Frontal cortex (tissue), 4 donors: ENCODE measurements around the gene PAIP2. TPM values are rescaled to one million over a fixed set of nuclear protein-coding genes. Genes with fewer than 3 reads are reported as not detected.

ENCODE experiments used
- DNase-seq, 2 donors: peaks; one replicate each; pipeline ENCODE4 v3.0.0; 2012; ENCODE audit warnings: low spot score in 2 of 2
- FAIRE-seq: peaks from 2 replicates; lab custom pipeline; 2012; peaks lifted over from hg19 to GRCh38; lab: Jason Lieb, UNC
- total RNA-seq: library from RNA; depleted of rRNA; stranded (reverse); fragments of >200 nt; gene quantifications from one replicate; pipeline ENCODE4 v1.2.3, GENCODE V29; 2014
- donor health status: control.
- donor health status: control.
- donor health status: control.

PAIP2 gene
- total RNA-seq, 1 donor from 2014 or later: 113 TPM

- no peak for FAIRE-seq
- no peak for DNase-seq
Measured at GRCh38 chr5:139388198-139388821, 46.7 kb downstream of the PAIP2 start.

- FAIRE-seq: no peak
Measured at GRCh38 chr5:139389701-139390638, 48.3 kb downstream of the PAIP2 start, which contains the start of gene MZB1. MZB1 (minus strand) TSS chr5:139389913; CDS start chr5:139389856, 57 bp downstream.

GRCh38 chr5:139390639-139391569, 49.2 kb downstream of the PAIP2 start:
- FAIRE-seq (no peak), DNase-seq (no peak)

More at GRCh38 chr5:139389701-139390638, 48.3 kb downstream of the PAIP2 start, which contains the start of gene MZB1:
- no peak for DNase-seq

- no peak for FAIRE-seq
- DNase-seq: no peak
Measured at GRCh38 chr5:139391570-139392323, 50.1 kb downstream of the PAIP2 start.

- FAIRE-seq (no peak), DNase-seq (no peak)
Measured at GRCh38 chr5:139392324-139392677, 50.6 kb downstream of the PAIP2 start.

GRCh38 chr5:139392678-139393496, 51.2 kb downstream of the PAIP2 start:
- no peak for FAIRE-seq

GRCh38 chr5:139393497-139394122, 52.0 kb downstream of the PAIP2 start:
- no peak for DNase-seq

More at GRCh38 chr5:139392678-139393496, 51.2 kb downstream of the PAIP2 start:
- DNase-seq: peak; percentile 71 to 72

GRCh38 chr5:139394123-139394653, 52.5 kb downstream of the PAIP2 start:
- DNase-seq (peak; percentile 65 to 75), FAIRE-seq (no peak)

More at GRCh38 chr5:139393497-139394122, 52.0 kb downstream of the PAIP2 start:
- no peak for FAIRE-seq

- no peak for FAIRE-seq
- DNase-seq: no peak
Measured at GRCh38 chr5:139394654-139395566, 53.3 kb downstream of the PAIP2 start, which contains the start of gene PROB1. PROB1 (minus strand) TSS chr5:139395104; CDS start chr5:139395081, 23 bp downstream.

- FAIRE-seq: no peak
- DNase-seq: no peak
Measured at GRCh38 chr5:139395844-139396640, 54.4 kb downstream of the PAIP2 start.

- no peak for FAIRE-seq
- no peak for DNase-seq
Measured at GRCh38 chr5:139396691-139397090, 55.0 kb downstream of the PAIP2 start.

GRCh38 chr5:139397921-139398320, 56.3 kb downstream of the PAIP2 start:
- DNase-seq (no peak), FAIRE-seq (no peak)

GRCh38 chr5:139399501-139400121, 58.0 kb downstream of the PAIP2 start:
- FAIRE-seq (no peak), DNase-seq (no peak)

- FAIRE-seq: no peak
Measured at GRCh38 chr5:139401546-139401945, 59.9 kb downstream of the PAIP2 start.

GRCh38 chr5:139402561-139403158, 61.0 kb downstream of the PAIP2 start:
- no peak for DNase-seq
- no peak for FAIRE-seq

More at GRCh38 chr5:139401546-139401945, 59.9 kb downstream of the PAIP2 start:
- no peak for DNase-seq
